Measurements from ENCODE around the gene BPTF.

GRCh38 chr17:67784364-67785121 lies 40.8 kb upstream of the BPTF start:
- TF ChIP-seq CTCF (IDR thresholded peaks at IDR 0.05) (no peak), ZFX (IDR thresholded peaks at IDR 0.05; ENCODE audit: borderline replicate concordance) (no peak)

Measured in 22Rv1 (cell line).